Measurements from ENCODE around the gene RANGAP1. TPM values are rescaled to one million over a fixed set of nuclear protein-coding genes. Genes with fewer than 3 reads are reported as not detected.

Gene RANGAP1
- total and polyA plus RNA-seq, 2 of the 13 experiments (the other 11 are each of a cell fraction or from before 2014, with no cell fraction given) = 51.8 to 83.9 TPM

- no peak for TF ChIP-seq SNAPC4 (CRISPR knock-in tag; IDR thresholded peaks at IDR 0.05)
- no peak for TF ChIP-seq ZNF614 (CRISPR knock-in tag; IDR thresholded peaks at IDR 0.05; ENCODE audit: borderline replicate concordance)
- TF ChIP-seq ZSCAN20 (CRISPR knock-in tag; IDR thresholded peaks at IDR 0.05; ENCODE audit: borderline replicate concordance) = no peak
- no peak for TF ChIP-seq KDM2A (CRISPR knock-in tag; IDR thresholded peaks at IDR 0.05; ENCODE audit: borderline replicate concordance, low read depth)
- TF ChIP-seq NFATC3 (CRISPR knock-in tag; IDR thresholded peaks at IDR 0.05) = no peak
- TF ChIP-seq ZNF496 (CRISPR knock-in tag; IDR thresholded peaks at IDR 0.05; ENCODE audit: insufficient replicate concordance) = no peak
- TF ChIP-seq ZNF10 (CRISPR knock-in tag; IDR thresholded peaks at IDR 0.05; ENCODE audit: borderline replicate concordance, low read depth) = no peak
- no peak for TF ChIP-seq CENPBD1 (CRISPR knock-in tag; IDR thresholded peaks at IDR 0.05; ENCODE audit: borderline replicate concordance, low read depth)
- peak; percentile 91; the same call in 1 of the 2 replicates for TF ChIP-seq ZNF136 (CRISPR knock-in tag; IDR thresholded peaks at IDR 0.05; ENCODE audit: low read depth)
- no peak for TF ChIP-seq RNF219 (CRISPR knock-in tag; IDR thresholded peaks at IDR 0.05)
- TF ChIP-seq DMTF1 (CRISPR knock-in tag; IDR thresholded peaks at IDR 0.05) = no peak
- TF ChIP-seq KDM1A (CRISPR knock-in tag; IDR thresholded peaks at IDR 0.05) = no peak
- TF ChIP-seq ZKSCAN5 (CRISPR knock-in tag; IDR thresholded peaks at IDR 0.05) = no peak
- TF ChIP-seq ZBTB20 (CRISPR knock-in tag; IDR thresholded peaks at IDR 0.05; ENCODE audit: borderline replicate concordance, low read depth) = peak; percentile 52; the same call in 1 of the 2 replicates
- TF ChIP-seq ZNF672 (CRISPR knock-in tag; IDR thresholded peaks at IDR 0.05) = no peak
- peak; percentile 62; a peak in 3 of 4 replicates for TF ChIP-seq EP300 (IDR thresholded peaks at IDR 0.05; ENCODE audit: low read depth in 2 of 2, low read length in 2 of 2)
- peak; percentile 14; the same call in 1 of the 2 replicates for TF ChIP-seq EP300 (CRISPR knock-in tag; IDR thresholded peaks at IDR 0.05; ENCODE audit: borderline replicate concordance)
- no peak for TF ChIP-seq ZNF253 (CRISPR knock-in tag; IDR thresholded peaks at IDR 0.05; ENCODE audit: borderline replicate concordance)
Observed at GRCh38 chr22:41288245-41288946, 2.4 kb upstream of the RANGAP1 start (continued).
